BJ (cell line): ENCODE data around the gene CIRBP. TPM values are rescaled to one million over a fixed set of nuclear protein-coding genes. Genes with fewer than 3 reads are reported as not detected.

Experiments used
- CTCF ChIA-PET: fragments of 350-600 bp; formaldehyde crosslinking; extraction: SDS; loops from one replicate; lab custom pipeline; 2021; ENCODE audit warnings: antibody characterized with exemption, inconsistent platforms; lab: Yijun Ruan, JAX
- POLR2A ChIA-PET: fragments of 300-600 bp; sonication (Branson Sonifier 250); formaldehyde crosslinking; extraction: SDS; loops from one replicate; lab custom pipeline; 2021; ENCODE audit warnings: antibody characterized with exemption; lab: Charles Lee
- DNase-seq: peaks from one replicate; pipeline ENCODE4 v3.0.0-alpha.2; 2011; ENCODE audit warnings: low read depth
- H3K27me3 ChIP-seq: 2 replicates; pipeline ENCODE4 v1.6.0; 2011; ENCODE audit warnings: low read length; ENCODE audit not compliant: control insufficient read depth, insufficient read depth
- H3K36me3 ChIP-seq: 2 replicates; pipeline ENCODE4 v1.5.1; 2011; ENCODE audit warnings: low read length; ENCODE audit not compliant: control insufficient read depth, insufficient read depth
- H3K4me3 ChIP-seq: 2 replicates; pipeline ENCODE4 v1.5.1; 2011; ENCODE audit warnings: low read depth, mild to moderate bottlenecking, control low read depth, low read length
- polyA plus RNA-seq: library from polyadenylated mRNA; depleted of rRNA; stranded (reverse); fragments of >200 nt; gene quantifications from 2 replicates; pipeline ENCODE4 v1.2.3, GENCODE V29; 2011
- TF ChIP-seq, protein P1 (sequence below): IDR thresholded peaks from 2 replicates; pipeline ENCODE4 v1.5.1; 2011; ENCODE audit warnings: low read depth, mild to moderate bottlenecking, control low read depth, inconsistent platforms, low read length, moderate library complexity; ENCODE audit not compliant: insufficient read depth

The CIRBP gene
- polyA plus RNA-seq, 1 experiment: 342 TPM

DNA sequence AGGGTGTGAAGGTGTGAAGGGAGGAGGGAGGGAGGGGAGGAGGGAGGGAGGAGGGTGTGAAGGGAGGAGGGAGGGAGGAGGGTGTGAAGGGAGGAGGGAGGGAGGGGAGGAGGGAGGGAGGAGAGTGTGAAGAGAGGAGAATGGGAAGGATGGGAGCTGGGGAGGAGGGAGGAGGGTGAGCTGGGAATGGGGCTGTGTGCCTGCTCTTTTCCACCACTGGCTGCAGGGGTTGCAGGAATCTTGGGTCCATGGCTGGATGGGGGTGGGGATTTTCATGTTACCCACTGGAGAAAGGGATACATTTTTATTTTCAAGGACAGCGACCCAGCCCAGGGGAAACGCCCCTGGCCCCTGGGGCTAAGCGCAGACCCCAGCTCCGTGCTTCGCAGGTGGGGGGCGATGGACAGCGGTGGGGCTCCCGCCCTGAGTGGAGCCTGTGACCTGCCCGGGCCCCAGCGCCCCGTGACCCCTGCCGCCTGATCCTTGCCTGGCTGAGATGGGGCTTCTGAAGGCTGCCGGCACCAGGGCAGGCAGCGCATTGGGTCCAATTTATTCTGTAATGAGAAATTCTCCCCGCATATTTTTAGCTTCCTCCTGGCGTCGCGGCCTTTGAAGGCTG is 13.6 kb downstream of the CIRBP start:
- TF ChIP-seq, protein P1, sequence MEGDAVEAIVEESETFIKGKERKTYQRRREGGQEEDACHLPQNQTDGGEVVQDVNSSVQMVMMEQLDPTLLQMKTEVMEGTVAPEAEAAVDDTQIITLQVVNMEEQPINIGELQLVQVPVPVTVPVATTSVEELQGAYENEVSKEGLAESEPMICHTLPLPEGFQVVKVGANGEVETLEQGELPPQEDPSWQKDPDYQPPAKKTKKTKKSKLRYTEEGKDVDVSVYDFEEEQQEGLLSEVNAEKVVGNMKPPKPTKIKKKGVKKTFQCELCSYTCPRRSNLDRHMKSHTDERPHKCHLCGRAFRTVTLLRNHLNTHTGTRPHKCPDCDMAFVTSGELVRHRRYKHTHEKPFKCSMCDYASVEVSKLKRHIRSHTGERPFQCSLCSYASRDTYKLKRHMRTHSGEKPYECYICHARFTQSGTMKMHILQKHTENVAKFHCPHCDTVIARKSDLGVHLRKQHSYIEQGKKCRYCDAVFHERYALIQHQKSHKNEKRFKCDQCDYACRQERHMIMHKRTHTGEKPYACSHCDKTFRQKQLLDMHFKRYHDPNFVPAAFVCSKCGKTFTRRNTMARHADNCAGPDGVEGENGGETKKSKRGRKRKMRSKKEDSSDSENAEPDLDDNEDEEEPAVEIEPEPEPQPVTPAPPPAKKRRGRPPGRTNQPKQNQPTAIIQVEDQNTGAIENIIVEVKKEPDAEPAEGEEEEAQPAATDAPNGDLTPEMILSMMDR: no peak
- Histone ChIP-seq H3K36me3 (peaks cover 6% of the 10 kb centered on the region), H3K4me3 (no peak overlapping the region), H3K27me3 (peaks cover 19% of the 10 kb centered on the region)
- CTCF ChIA-PET: interaction anchor here (1.5 kb wide), 1 partner anchor 14 kb away, joined by 3 read pairs; no protein-coding TSS in a partner anchor
- POLR2A ChIA-PET: no interaction called here
- no peak for DNase-seq

DNA sequence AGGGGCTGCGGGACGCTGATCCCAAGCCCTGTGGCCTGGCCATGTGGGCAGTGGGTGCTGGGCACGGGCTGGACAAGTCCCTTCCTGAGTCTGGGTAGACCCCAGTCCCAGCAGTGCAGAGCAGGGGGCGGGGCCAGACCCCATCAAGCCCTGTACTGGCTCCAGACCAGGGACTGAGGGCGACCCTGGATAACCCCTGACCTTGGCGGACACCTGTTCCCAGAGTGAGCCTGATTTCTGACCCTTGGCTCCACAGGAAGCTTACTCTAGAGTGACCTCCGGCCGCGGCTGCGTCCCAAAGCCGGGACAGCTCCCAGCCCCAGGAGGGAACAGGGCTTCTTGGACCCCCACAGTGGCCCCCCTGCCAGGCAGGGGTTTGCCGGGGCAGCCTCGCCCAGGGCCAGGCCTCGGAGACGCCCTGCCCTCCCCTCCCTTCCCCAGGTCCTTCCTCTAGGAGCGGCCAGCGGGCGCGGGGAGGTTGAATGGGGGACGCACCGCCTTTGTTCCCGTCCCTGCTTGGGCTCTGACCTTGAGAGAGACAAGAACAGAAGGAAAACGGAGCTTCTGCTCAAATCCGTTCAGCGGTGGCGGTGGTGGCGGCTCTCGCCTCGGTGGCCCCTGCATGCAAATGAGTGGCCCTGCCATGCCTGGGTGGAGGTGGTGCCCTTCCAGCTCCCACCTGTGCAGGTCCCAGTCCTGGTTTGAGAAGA is 14.2 kb downstream of the CIRBP start:
- Histone ChIP-seq H3K4me3 (no peak overlapping the region), H3K27me3 (peaks cover 22% of the 10 kb centered on the region), H3K36me3 (peaks cover 6% of the 10 kb centered on the region)
- TF ChIP-seq, protein P1: no peak
- ChIA-PET POLR2A (no interaction called here), CTCF (interaction anchor here (0.9 to 1.5 kb wide), 2 partner anchors 15 to 122 kb away, joined by 3 read pairs; no protein-coding TSS in a partner anchor)
- DNase-seq: no peak

DNA sequence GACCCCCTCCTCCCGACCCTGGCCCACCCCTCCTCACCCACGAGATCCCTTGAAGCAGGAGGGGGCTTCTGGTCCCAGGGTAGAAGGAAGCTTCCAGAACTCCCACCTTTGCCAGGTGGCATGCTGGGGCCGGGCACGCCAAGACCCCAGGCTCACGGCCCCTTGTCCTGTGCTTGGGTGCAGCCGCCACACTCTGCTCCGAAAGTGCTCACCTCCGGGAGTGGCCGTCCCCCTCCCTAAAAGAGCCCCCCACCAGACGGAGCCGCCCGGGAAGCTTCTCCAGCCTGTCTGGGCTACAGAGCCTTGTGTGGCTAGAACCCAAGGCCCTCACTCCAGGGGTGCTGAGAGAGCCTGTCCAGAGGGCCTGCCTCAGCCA is 14.8 kb downstream of the CIRBP start:
- DNase-seq: no peak
- H3K36me3 ChIP-seq: peaks cover 3% of the 10 kb centered on the region
- POLR2A ChIA-PET: no interaction called here
- CTCF ChIA-PET: interaction anchor here (0.9 to 1.5 kb wide), 2 partner anchors 15 to 121 kb away, joined by 3 read pairs; no protein-coding TSS in a partner anchor
- peaks cover 22% of the 10 kb centered on the region for H3K27me3 ChIP-seq
- TF ChIP-seq, protein P1: no peak
- no peak overlapping the region for H3K4me3 ChIP-seq

DNA sequence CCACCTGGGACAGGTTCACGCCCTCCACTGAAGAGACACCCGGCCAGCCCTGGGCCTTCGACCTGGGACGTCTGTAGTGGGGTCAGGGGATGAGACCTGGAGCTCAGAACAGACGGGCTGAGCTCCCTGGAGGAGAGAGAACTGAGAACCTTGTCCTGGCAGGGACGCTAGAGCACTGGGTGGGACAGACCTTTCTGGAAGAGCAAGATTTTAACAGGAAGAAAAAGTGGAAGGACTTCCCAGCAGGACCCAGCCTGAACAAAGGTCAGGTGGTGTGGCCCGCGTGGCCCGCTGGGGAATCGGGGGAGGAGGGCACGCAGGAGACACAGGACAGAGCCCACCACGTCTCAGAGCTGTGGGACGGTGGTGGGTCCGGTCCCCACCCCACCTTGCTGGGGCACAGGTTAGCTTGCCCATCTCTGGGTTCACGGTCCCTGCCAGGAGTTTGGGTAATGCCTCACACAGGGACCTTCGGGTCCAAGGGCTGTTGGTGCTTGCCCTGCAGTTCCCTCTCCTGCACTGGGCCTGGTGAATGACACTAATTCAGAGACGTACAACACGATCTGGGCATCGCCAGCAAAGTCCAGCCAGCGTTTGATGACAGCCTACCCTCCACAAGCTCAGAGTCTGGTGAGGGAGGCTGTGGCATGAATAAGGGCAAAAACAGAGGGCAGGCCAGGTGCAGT is 15.3 kb downstream of the CIRBP start:
- Histone ChIP-seq H3K27me3 (peaks cover 22% of the 10 kb centered on the region), H3K4me3 (no peak overlapping the region), H3K36me3 (no peaks in the 10 kb centered on the region)
- ChIA-PET POLR2A (interaction anchor here (0.6 kb wide), 1 partner anchor 15 kb away, joined by 17 read pairs; no protein-coding TSS in a partner anchor), CTCF (interaction anchor here (0.9 kb wide), 1 partner anchor 120 kb away, joined by 3 read pairs; no protein-coding TSS in a partner anchor)
- TF ChIP-seq, protein P1: no peak
- DNase-seq: no peak
